Progenitor cell of endocrine pancreas (in vitro differentiated cells): ENCODE results near the gene RPL18. TPM values are rescaled to one million over a fixed set of nuclear protein-coding genes. Genes with fewer than 3 reads are reported as not detected.

Experiments used
- DNase-seq: peaks from one replicate; pipeline ENCODE4 v3.0.0; 2021; ENCODE audit warnings: low spot score; ENCODE audit not compliant: unreplicated experiment
- H3K27ac Mint-ChIP-seq: 2 replicates; pipeline ENCODE4 v1.8.0; 2021; ENCODE audit warnings: mild to moderate bottlenecking, moderate library complexity, mixed read lengths
- H3K27me3 Mint-ChIP-seq: 2 replicates; pipeline ENCODE4 v1.8.0; 2021; ENCODE audit warnings: mixed read lengths
- H3K36me3 Mint-ChIP-seq: 2 replicates; pipeline ENCODE4 v1.8.0; 2022; ENCODE audit warnings: mixed read lengths; ENCODE audit not compliant: insufficient read depth
- H3K4me1 Mint-ChIP-seq: 2 replicates; pipeline ENCODE4 v1.8.0; 2021; ENCODE audit warnings: low read depth, mixed read lengths
- H3K4me3 Mint-ChIP-seq: 2 replicates; pipeline ENCODE4 v1.8.0; 2021; ENCODE audit warnings: low read depth, mild to moderate bottlenecking, moderate library complexity, mixed read lengths
- H3K9me3 Mint-ChIP-seq: 2 replicates; pipeline ENCODE4 v1.8.0; 2021; ENCODE audit warnings: low read depth, mixed read lengths
- long read RNA-seq: library from polyadenylated mRNA; unstranded; transcript quantifications from one replicate; pipeline ENCODE4 v2.0.0, GENCODE V29; 2020
- total RNA-seq: library from RNA; stranded (reverse); gene quantifications from 2 replicates; pipeline ENCODE4 v1.2.1, GENCODE V29; 2021
- TF ChIP-seq, protein P1 (sequence below): fragments of 200-600 bp; sonication (generic); IDR thresholded peaks from one replicate; pipeline ENCODE4 v1.5.0; 2021; ENCODE audit warnings: antibody characterized with exemption, mild to moderate bottlenecking; ENCODE audit not compliant: unreplicated experiment

RPL18 gene
- total RNA-seq, result 1,379 and 1,392 TPM in 2 replicates
- long read RNA-seq, transcript RPL18-208 (7 exons, 1,004 nt), result major isoform, 242 of 269 reads
- long read RNA-seq, transcript RPL18-201 (6 exons, 612 nt), result minor isoform, 16 of 269 reads
- long read RNA-seq, partial matches to known transcripts, result 3 of 269 reads
- long read RNA-seq, other reads (novel, unspliced or antisense), result 2 of 269 reads

DNA sequence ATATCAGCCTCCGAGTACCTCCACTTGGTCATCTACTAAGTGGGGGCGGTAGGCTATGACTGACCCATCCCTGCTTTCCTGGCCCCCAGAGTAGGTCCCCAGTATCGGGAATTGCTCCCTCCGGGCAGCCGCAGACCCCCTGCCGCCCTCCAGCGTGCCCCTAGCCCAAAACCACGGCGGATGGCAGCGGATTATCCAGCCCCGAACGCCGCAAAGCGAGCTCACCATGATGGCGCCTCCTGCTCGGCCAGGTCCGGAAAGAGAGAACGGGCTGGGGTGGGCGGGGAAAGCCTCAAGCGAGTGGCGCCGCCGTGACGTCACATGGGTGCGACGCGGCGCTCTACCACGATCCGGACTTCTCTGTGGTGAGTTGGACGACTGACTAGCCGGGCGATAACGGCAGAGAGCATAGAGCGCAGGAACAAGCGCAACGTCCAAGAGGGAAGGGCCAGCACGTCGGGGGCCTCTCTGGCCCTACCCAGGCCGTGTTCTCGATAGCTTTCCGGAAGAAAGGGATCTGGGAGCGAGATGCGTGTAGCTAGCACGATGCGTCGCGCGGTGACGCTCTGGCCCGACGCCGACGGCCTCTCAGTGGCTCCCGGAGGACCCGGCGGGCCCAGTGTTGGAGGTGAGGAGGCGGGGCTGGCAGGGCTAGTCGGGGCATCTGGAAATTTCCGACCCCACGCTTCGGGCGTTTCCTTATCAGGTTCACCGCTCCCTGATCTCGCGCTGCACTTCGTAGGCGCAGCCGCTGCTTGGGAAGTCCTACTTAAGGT is at the start of gene RPL18, which contains the start of gene SPHK2:
TSS of gene RPL18 (minus strand) at position 263 of the 776 bp plus-strand sequence. CDS start at position 228, 35 bp downstream.
TSS of gene SPHK2 (plus strand) at position 591 of the 776 bp plus-strand sequence. CDS start 1,009 bp downstream, outside the sequence.
- Mint-ChIP-seq H3K4me3 (peak within 1 kb of the TSS; percentile 93), H3K27me3 (no peaks in the 10 kb centered on the region), H3K9me3 (no peaks in the 10 kb centered on the region), H3K36me3 (peaks cover 11% of the 10 kb centered on the region), H3K4me1 (peaks cover 39% of the 10 kb centered on the region), H3K27ac (peak within 1 kb of the TSS; percentile 99)
- DNase-seq, result peak; percentile 92
- TF ChIP-seq, protein P1, sequence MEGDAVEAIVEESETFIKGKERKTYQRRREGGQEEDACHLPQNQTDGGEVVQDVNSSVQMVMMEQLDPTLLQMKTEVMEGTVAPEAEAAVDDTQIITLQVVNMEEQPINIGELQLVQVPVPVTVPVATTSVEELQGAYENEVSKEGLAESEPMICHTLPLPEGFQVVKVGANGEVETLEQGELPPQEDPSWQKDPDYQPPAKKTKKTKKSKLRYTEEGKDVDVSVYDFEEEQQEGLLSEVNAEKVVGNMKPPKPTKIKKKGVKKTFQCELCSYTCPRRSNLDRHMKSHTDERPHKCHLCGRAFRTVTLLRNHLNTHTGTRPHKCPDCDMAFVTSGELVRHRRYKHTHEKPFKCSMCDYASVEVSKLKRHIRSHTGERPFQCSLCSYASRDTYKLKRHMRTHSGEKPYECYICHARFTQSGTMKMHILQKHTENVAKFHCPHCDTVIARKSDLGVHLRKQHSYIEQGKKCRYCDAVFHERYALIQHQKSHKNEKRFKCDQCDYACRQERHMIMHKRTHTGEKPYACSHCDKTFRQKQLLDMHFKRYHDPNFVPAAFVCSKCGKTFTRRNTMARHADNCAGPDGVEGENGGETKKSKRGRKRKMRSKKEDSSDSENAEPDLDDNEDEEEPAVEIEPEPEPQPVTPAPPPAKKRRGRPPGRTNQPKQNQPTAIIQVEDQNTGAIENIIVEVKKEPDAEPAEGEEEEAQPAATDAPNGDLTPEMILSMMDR, result no peak

DNA sequence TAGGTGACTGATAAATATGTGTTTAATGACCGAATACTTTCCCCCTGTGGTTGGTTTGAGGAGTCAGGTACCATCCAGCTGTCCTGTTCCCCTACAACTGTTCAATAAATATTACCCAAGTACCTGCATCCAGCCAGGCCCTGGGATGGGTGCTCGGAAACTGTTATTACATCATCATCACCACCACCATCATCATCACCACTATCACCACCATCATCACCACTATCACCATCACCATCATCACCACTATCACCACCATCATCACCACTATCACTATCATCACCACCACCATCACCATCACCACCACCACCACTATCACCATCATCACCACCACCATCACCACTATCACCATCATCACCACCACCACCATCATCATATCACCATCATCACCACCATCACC is 49.8 kb upstream of the RPL18 start:
- Mint-ChIP-seq H3K36me3 (no peaks in the 10 kb centered on the region), H3K27me3 (peaks cover 10% of the 10 kb centered on the region), H3K4me3 (no peak overlapping the region), H3K4me1 (peaks cover 3% of the 10 kb centered on the region), H3K27ac (peak overlapping the region; percentile 3), H3K9me3 (no peaks in the 10 kb centered on the region)
- TF ChIP-seq, protein P1, result no peak
- no peak for DNase-seq

DNA sequence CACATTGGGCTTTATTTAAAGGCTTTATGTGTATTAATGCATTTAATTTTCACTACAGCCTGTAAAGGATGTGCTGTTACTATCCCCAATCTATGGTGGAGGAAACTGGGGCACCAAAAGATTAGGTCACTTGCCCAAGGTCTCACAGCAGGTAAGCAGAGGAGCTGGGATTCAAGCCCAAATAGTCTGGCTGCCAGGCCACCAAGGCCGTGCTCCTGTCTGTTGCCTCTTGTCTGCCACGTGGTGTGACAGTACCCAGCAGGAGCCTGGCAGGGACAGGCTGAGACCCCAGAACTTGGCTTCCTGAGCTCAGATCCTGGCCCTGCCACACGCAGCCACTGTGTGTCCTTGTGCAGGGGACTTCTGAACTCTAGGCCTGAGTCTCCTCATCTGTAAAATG is 49.4 kb upstream of the RPL18 start:
- no peak overlapping the region for H3K27ac Mint-ChIP-seq

DNA sequence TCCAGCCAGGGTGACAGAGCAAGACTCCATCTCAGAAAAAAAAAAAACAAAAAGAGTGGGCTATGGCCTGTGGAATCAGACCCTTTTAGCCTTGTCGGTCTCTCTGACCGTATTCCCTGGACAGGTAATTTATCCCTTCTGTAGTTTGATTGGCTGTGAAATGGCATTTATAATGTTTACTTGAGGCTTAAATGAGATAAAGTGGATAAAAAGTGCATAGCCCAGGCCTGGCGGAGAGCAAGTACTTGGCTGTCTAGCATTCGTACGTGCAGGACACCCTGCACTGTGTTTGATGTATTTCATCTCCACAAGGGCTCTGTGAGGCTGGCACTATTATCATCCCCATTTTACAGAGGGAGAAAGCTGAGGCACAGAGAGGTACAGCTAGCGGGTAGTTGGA is 46.8 kb upstream of the RPL18 start:
- Mint-ChIP-seq H3K27me3 (peaks cover 3% of the 10 kb centered on the region), H3K9me3 (peaks cover 3% of the 10 kb centered on the region), H3K4me3 (no peak overlapping the region), H3K27ac (no peak overlapping the region), H3K36me3 (no peaks in the 10 kb centered on the region), H3K4me1 (no peaks in the 10 kb centered on the region)
- no peak for DNase-seq
- TF ChIP-seq, protein P1, result no peak

More for the DNA sequence above, 49.4 kb upstream of the RPL18 start:
- DNase-seq, result no peak
- peaks cover 7% of the 10 kb centered on the region for H3K27me3 Mint-ChIP-seq
- no peak overlapping the region for H3K4me3 Mint-ChIP-seq
- TF ChIP-seq, protein P1, result no peak
- H3K4me1 Mint-ChIP-seq, result peaks cover 3% of the 10 kb centered on the region
- H3K36me3 Mint-ChIP-seq, result no peaks in the 10 kb centered on the region
- no peaks in the 10 kb centered on the region for H3K9me3 Mint-ChIP-seq

DNA sequence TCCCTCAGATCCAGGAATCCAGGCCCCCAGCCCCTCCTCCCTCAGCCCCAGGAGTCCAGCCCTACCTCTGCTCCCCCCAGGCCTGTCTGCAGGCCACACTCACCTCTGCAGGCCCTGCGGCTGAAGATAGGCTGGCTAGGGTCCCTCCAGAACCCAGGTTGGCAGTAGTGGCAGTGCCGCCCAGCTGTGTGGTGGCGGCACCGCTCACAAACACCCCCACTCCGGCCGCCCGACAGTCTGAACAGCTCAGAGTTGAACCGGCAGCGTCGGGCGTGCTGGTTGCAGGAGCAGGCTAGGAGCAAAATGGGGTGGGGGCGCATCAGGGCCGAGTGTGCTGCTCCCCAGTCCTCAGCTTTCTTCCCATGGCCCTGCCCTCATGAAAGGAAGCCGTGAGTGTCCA is 45.5 kb upstream of the RPL18 start:
- Mint-ChIP-seq H3K27ac (no peak overlapping the region), H3K4me1 (no peaks in the 10 kb centered on the region), H3K36me3 (no peaks in the 10 kb centered on the region), H3K9me3 (peaks cover 3% of the 10 kb centered on the region), H3K27me3 (peaks cover 3% of the 10 kb centered on the region), H3K4me3 (no peak overlapping the region)
- DNase-seq, result no peak
- TF ChIP-seq, protein P1, result no peak
